Upper lobe of left lung (tissue), 6 donors: ENCODE data around the gene BLM. TPM values are rescaled to one million over a fixed set of nuclear protein-coding genes. Genes with fewer than 3 reads are reported as not detected.
"Not testable (repeated sequence)": the region's sequence is repeated elsewhere in the genome, so short reads cannot be mapped to it uniquely, and the experiment has no call there.

ENCODE experiments used
- ATAC-seq, 2 donors: fragments of 200-7000 bp; cut with Tn5 transposase; one replicate each; pipeline ENCODE4 v1.9.1; 2022; ENCODE audit warnings: mild to moderate bottlenecking in 2 of 2, moderate library complexity in 2 of 2; ENCODE audit not compliant: low FRiP score in 2 of 2
- DNase-seq, 2 donors: peaks; one replicate each; pipeline ENCODE4 v3.0.0-alpha.2; 2019 to 2020
- H3K27ac ChIP-seq, 4 donors: fragments of 200-600 bp; sonication (generic); one replicate each; pipeline ENCODE4 v1.5.1; 2016 to 2019
- H3K27me3 ChIP-seq, 4 donors: fragments of 200-600 bp; sonication (generic); one replicate each; pipeline ENCODE4 v1.5.1; 2017 to 2019
- H3K36me3 ChIP-seq, 4 donors: fragments of 200-600 bp; sonication (generic); one replicate each; pipeline ENCODE4 v1.5.1; 2016 to 2019
- H3K4me1 ChIP-seq, 4 donors: fragments of 200-600 bp; sonication (generic); one replicate each; pipeline ENCODE4 v1.5.1; 2018 to 2019
- H3K4me3 ChIP-seq, 4 donors: fragments of 200-600 bp; sonication (generic); one replicate each; pipeline ENCODE4 v1.5.1; 2017 to 2019; ENCODE audit warnings: mild to moderate bottlenecking in 2 of 4, moderate library complexity in 1 of 4
- H3K9me3 ChIP-seq, 4 donors: fragments of 200-600 bp; sonication (generic); one replicate each; pipeline ENCODE4 v1.5.1; 2018 to 2019
- EP300 ChIP-seq, 4 donors: sonication (generic); formaldehyde crosslinking; IDR thresholded peaks; one replicate each; pipeline ENCODE4 v1.5.1; 2017; ENCODE audit warnings: antibody characterized with exemption in 4 of 4, control low read depth in 2 of 4
- POLR2A ChIP-seq, 4 donors: fragments of 450-650 bp; IDR thresholded peaks; one replicate each; pipeline ENCODE4 v1.5.1; 2016 to 2017; ENCODE audit warnings: antibody characterized with exemption in 4 of 4, mild to moderate bottlenecking in 2 of 4
- POLR2AphosphoS5 ChIP-seq, 2 donors: sonication (generic); formaldehyde crosslinking; IDR thresholded peaks; one replicate each; pipeline ENCODE4 v1.5.1; 2017; ENCODE audit warnings: antibody characterized with exemption in 2 of 2
- WGBS, 2 donors: methylation state at CpG; one replicate each; pipeline ENCODE4 v1.1.5; 2017 to 2018; 5-methylcytosine and 5-hydroxymethylcytosine counted together
- total RNA-seq, 6 donors: library from RNA; depleted of rRNA in 4 of 6; stranded (reverse); fragments of >200 nt in 4 of 6; gene quantifications; one replicate each; pipeline versions ENCODE4 v1.1.0 to v1.2.1, GENCODE V29; 2016 to 2021
- TF ChIP-seq, protein P1 (sequence below), 6 experiments: fragments of 450-650 bp in 4 of 6; fragments of 200-600 bp in 2 of 6; sonication (generic) in 2 of 6; IDR thresholded peaks; one replicate each; pipeline ENCODE4 v1.5.1; 2016 to 2019; ENCODE audit warnings: antibody characterized with exemption in 6 of 6
- donor health status: DM: no; HTN: no; CAD: no; lungs with moderate emphysema.
- donor health status: DM: no; HTN: yes; CAD: no; lungs with severe emphysema.

The BLM gene
- total RNA-seq, 6 donors from 2014 or later: 0.76 to 31.4 (median 2.6) TPM

- Histone ChIP-seq H3K4me1 (peaks cover under 1 to 5% (median 3%) of the 10 kb centered on the region in 4 donors), H3K4me3 (no peak overlapping the region), H3K36me3 (no peaks in the 10 kb centered on the region), H3K27ac (no peak overlapping the region), H3K27me3 (no peaks in the 10 kb centered on the region), H3K9me3 (no peaks in the 10 kb centered on the region)
- WGBS, 2 donors: 82 to 89% methylated on average over 5 to 7 of the region's 7 CpGs
- no peak for ATAC-seq
- TF ChIP-seq POLR2AphosphoS5 (IDR thresholded peaks at IDR 0.05) (no peak), POLR2A (IDR thresholded peaks at IDR 0.05) (no peak), EP300 (IDR thresholded peaks at IDR 0.05) (no peak)
- TF ChIP-seq, protein P1, sequence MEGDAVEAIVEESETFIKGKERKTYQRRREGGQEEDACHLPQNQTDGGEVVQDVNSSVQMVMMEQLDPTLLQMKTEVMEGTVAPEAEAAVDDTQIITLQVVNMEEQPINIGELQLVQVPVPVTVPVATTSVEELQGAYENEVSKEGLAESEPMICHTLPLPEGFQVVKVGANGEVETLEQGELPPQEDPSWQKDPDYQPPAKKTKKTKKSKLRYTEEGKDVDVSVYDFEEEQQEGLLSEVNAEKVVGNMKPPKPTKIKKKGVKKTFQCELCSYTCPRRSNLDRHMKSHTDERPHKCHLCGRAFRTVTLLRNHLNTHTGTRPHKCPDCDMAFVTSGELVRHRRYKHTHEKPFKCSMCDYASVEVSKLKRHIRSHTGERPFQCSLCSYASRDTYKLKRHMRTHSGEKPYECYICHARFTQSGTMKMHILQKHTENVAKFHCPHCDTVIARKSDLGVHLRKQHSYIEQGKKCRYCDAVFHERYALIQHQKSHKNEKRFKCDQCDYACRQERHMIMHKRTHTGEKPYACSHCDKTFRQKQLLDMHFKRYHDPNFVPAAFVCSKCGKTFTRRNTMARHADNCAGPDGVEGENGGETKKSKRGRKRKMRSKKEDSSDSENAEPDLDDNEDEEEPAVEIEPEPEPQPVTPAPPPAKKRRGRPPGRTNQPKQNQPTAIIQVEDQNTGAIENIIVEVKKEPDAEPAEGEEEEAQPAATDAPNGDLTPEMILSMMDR (IDR thresholded peaks at IDR 0.05): no peak
- no peak for DNase-seq
These were observed 106.4 kb downstream of the BLM start for GRCh38 chr15:90823455-90823974.

DNA sequence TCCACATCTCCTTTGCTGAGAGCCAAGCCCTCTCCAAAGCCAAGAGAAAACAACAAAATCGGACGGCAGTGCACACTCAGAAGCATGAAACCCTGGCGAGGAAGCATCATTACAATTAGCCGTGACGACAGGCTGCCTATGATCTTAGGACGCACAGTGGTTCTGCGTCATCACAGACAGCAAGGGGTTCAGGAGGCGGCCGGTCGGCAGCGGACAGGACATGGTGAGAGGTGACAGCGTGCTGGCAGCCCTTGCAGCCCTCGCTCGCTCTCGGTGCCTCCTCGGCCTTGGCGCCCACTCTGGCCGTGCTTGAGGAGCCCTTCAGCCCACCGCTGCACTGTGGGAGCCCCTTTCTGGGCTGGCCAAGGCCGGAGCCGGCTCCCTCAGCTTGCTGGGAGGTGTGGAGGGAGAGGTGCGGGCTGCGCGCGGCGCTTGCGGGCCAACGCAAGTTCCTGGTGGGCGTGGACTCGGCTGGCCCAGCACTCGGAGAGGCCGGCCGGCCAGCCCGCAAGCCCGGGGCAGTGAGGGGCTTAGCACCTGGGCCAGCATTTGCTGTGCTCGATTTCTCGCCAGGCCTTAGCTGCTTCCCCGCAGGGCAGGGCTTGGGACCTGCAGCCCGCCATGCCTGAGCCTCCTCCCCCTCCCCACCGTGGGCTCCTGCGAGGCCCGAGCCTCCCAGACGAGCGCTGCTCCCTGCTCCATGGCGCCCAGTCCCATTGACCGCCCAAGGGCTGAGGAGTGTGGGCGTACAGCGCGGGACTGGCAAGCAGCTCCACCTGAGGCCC lies 108.2 kb downstream of the BLM start:
- H3K36me3 ChIP-seq, ATAC-seq, H3K27ac ChIP-seq, H3K9me3 ChIP-seq, DNase-seq, H3K4me3 ChIP-seq, H3K27me3 ChIP-seq: not testable (repeated sequence)
- peaks cover 8 to 11% (median 10%) of the 10 kb centered on the region in 4 donors for H3K4me1 ChIP-seq
- WGBS, 2 donors: 91 to 96% methylated on average over 31 to 33 of the region's 49 CpGs

- ATAC-seq, H3K4me3 ChIP-seq, H3K36me3 ChIP-seq, H3K9me3 ChIP-seq, H3K27ac ChIP-seq, DNase-seq, H3K27me3 ChIP-seq: not testable (repeated sequence)
- WGBS, 2 donors: 93 to 94% methylated on average over 26 of the region's 26 CpGs
- peaks cover 13 to 16% (median 14%) of the 10 kb centered on the region in 4 donors for H3K4me1 ChIP-seq
These were observed 109.2 kb downstream of the BLM start for GRCh38 chr15:90826206-90826885.

GRCh38 chr15:90826886-90827435 lies 109.8 kb downstream of the BLM start:
- 82 to 87% methylated on average over 19 to 20 of the region's 20 CpGs for WGBS, 2 donors

DNA sequence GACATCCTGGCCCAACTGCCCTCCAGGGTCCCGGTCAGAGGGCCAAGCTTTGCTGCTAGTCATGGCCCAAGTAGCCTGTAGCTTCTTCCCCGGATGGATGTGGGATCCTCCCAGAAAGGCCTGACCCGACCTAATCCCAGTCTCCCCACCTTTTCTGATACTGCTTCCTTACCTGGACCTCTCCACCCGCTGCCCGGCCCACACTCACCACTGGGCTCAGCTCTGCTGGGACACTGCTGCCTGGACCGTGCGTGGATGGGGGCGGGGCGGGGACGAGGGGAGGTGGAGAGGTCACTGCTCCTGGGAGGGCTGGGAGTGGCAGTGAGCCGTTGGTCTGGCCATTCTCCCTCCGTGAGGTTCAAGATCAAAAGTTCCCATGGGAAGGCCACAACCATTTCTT lies 111.0 kb downstream of the BLM start:
- ATAC-seq (no peak), DNase-seq (no peak)
- TF ChIP-seq, protein P1 (IDR thresholded peaks at IDR 0.05): no peak
- no peak for TF ChIP-seq EP300 (IDR thresholded peaks at IDR 0.05)
- TF ChIP-seq POLR2AphosphoS5 (IDR thresholded peaks at IDR 0.05): no peak
- no peak for TF ChIP-seq POLR2A (IDR thresholded peaks at IDR 0.05)
- H3K9me3 ChIP-seq: no peaks in the 10 kb centered on the region
- no peaks in the 10 kb centered on the region for H3K27me3 ChIP-seq
- 87 to 92% methylated on average over 10 to 12 of the region's 12 CpGs for WGBS, 2 donors
- no peak overlapping the region for H3K27ac ChIP-seq
- H3K4me3 ChIP-seq: no peak overlapping the region
- peaks cover 13 to 16% (median 14%) of the 10 kb centered on the region in 4 donors for H3K4me1 ChIP-seq
- H3K36me3 ChIP-seq: no peaks in the 10 kb centered on the region

More at GRCh38 chr15:90826886-90827435, 109.8 kb downstream of the BLM start:
- TF ChIP-seq POLR2A (IDR thresholded peaks at IDR 0.05): no peak
- TF ChIP-seq POLR2AphosphoS5 (IDR thresholded peaks at IDR 0.05): no peak
- no peak for TF ChIP-seq EP300 (IDR thresholded peaks at IDR 0.05)
- TF ChIP-seq, protein P1 (IDR thresholded peaks at IDR 0.05): no peak
- DNase-seq (no peak), ATAC-seq (no peak)
- no peaks in the 10 kb centered on the region for H3K9me3 ChIP-seq
- H3K4me3 ChIP-seq: no peak overlapping the region
- H3K4me1 ChIP-seq: peaks cover 13 to 16% (median 14%) of the 10 kb centered on the region in 4 donors
- no peaks in the 10 kb centered on the region for H3K27me3 ChIP-seq
- H3K27ac ChIP-seq: no peak overlapping the region
- no peaks in the 10 kb centered on the region for H3K36me3 ChIP-seq
